Heart left ventricle (tissue), 16 donors: ENCODE data around the gene CDC42SE2. TPM values are rescaled to one million over a fixed set of nuclear protein-coding genes. Genes with fewer than 3 reads are reported as not detected.
A peak's percentile ranks its signal among the peaks of the same experiment; 100 is the strongest.

Source experiments
- ATAC-seq, 4 donors: fragments of 200-7000 bp; cut with Tn5 transposase; one replicate each; pipeline ENCODE4 v1.9.1; 2020 to 2022; ENCODE audit warnings: moderate library complexity in 4 of 4, mild to moderate bottlenecking in 3 of 4, moderate number of reproducible peaks in 1 of 4
- DNase-seq, 5 donors: peaks; one replicate each; pipeline ENCODE4 v3.0.0-alpha.2; 2020
- H3K27ac ChIP-seq, 12 donors: fragments of 200-600 bp; sonication (generic) in 4 of 12; one replicate each; pipeline versions ENCODE4 v1.5.0 to v1.8.0; 2016 to 2022; ENCODE audit warnings: mild to moderate bottlenecking in 2 of 12
- H3K27me3 ChIP-seq, 9 donors: fragments of 200-600 bp; sonication (generic) in 2 of 9; one replicate each; pipeline versions ENCODE4 v1.5.1 to v1.8.0; 2016 to 2022; ENCODE audit warnings: mild to moderate bottlenecking in 3 of 9
- H3K36me3 ChIP-seq, 9 donors: fragments of 200-600 bp; sonication (generic) in 2 of 9; one replicate each; pipeline versions ENCODE4 v1.5.0 to v1.8.0; 2018 to 2022; ENCODE audit warnings: mild to moderate bottlenecking in 2 of 9
- H3K4me1 ChIP-seq, 12 donors: fragments of 200-600 bp; sonication (generic) in 4 of 12; one replicate each; pipeline versions ENCODE4 v1.5.0 to v1.8.0; 2016 to 2022; ENCODE audit warnings: mild to moderate bottlenecking in 3 of 12
- H3K4me3 ChIP-seq, 12 donors: fragments of 200-600 bp; sonication (generic) in 4 of 12; one replicate each; pipeline versions ENCODE4 v1.5.0 to v1.8.0; 2017 to 2022; ENCODE audit warnings: mild to moderate bottlenecking in 9 of 12, moderate library complexity in 4 of 12
- H3K9me3 ChIP-seq, 12 donors: fragments of 200-600 bp; sonication (generic) in 4 of 12; one replicate each; pipeline versions ENCODE4 v1.5.0 to v1.8.0; 2016 to 2022; ENCODE audit warnings: mild to moderate bottlenecking in 1 of 12
- CTCF ChIP-seq, 12 donors: fragments of 200-600 bp; sonication (generic) in 4 of 12; IDR thresholded peaks; one replicate each; pipeline versions ENCODE4 v1.5.0 to v1.8.0; 2018 to 2022; ENCODE audit warnings: antibody characterized with exemption in 12 of 12, mild to moderate bottlenecking in 5 of 12
- POLR2A ChIP-seq, 2 donors: fragments of 450-650 bp; IDR thresholded peaks; one replicate each; pipeline ENCODE4 v1.6.1; 2017; ENCODE audit warnings: antibody characterized with exemption in 2 of 2, mild to moderate bottlenecking in 2 of 2, moderate library complexity in 2 of 2
- WGBS, 4 donors: extraction: QIAGEN DNeasy Blood & Tissue Kit in 2 of 4; methylation state at CpG; one replicate each; pipeline versions ENCODE4 v1.1.5 to v1.1.7; 2013 to 2018; 5-methylcytosine and 5-hydroxymethylcytosine counted together
- intact Hi-C, 10 donors: fragments of 100-400 bp; cut with DNase I; formaldehyde crosslinking; loops; one replicate each; pipeline versions ENCODE4 v1.11.1 to v1.14.2; 2022
- polyA plus RNA-seq, 2 donors: library from polyadenylated mRNA; stranded (reverse); fragments of 200-250 nt; gene quantifications; one replicate each; pipeline ENCODE4 v1.2.3, GENCODE V29; 2013
- total RNA-seq, 9 donors: library from RNA; depleted of rRNA in 2 of 9; stranded (reverse); fragments of >200 nt in 2 of 9; fragmentation: NEBNext Ultra II Directional in 3 of 9; extraction: Animal tissue kit (Norgen Biotek cat#: 25700) in 3 of 9; gene quantifications; one replicate each; pipeline versions ENCODE4 v1.1.0 to v1.2.4, GENCODE V29; 2016 to 2023
- donor health status: ischemic (EF 13 %, LVEDD 7.1; RV severe dilation, severe dysfunction).
- donor health status: healthy with polysubstance abuse.
- donor health status: DM: no; HTN: yes; CAD: no.
- donor health status: DM: no; HTN: no; CAD: no.
- donor health status: ischemic (EF 25% LVEDD 6.9; RV normal size, moderate dysfunction).
- donor health status: ischemic (EF 25% LVEDD 5.7; RV mildly dilated, moderate dysfunction).
- donor health status: healthy.
- donor health status: DM: yes; HTN: yes; CAD: no.
- donor health status: ischemic (EF 35%, LVEDD 5.7; RV mildly dilated, moderate dysfunction).
- donor health status: nonischemic (EF 11% LVEDD 7.7; RV severe dilation, severe dysfunction).
- donor health status: DM: yes; HTN: yes; CAD: no.
- donor health status: PGD.
- donor health status: ischemic (EF 29% LVEDD 5.4; RV normal size, mild dysfunction).
- donor health status: nonischemic (EF 23%, LVEDD 6.1; RV moderate dilation, normal function).

CDC42SE2 gene
- total and polyA plus RNA-seq, 11 donors, result 4.8 to 29.2 (median 12.4) TPM

GRCh38 chr5:131361677-131362315 lies 97.9 kb downstream of the CDC42SE2 start:
- DNase-seq, result no peak
- Histone ChIP-seq H3K9me3 (no peaks in the 10 kb centered on the region), H3K27ac (no peak overlapping the region), H3K27me3 (no peaks in the 10 kb centered on the region), H3K4me3 (no peak overlapping the region), H3K4me1 (peaks cover 0 to 37% (median 0%) of the 10 kb centered on the region in 12 donors), H3K36me3 (peaks cover 0 to 44% (median 10%) of the 10 kb centered on the region in 9 donors)
- ATAC-seq, result no peak
- no peak for TF ChIP-seq CTCF (IDR thresholded peaks at IDR 0.05)
- no peak for TF ChIP-seq POLR2A (IDR thresholded peaks at IDR 0.05)
- 89 to 94% (median 92%) methylated on average over 15 of the region's 15 CpGs for WGBS, 4 donors
- intact Hi-C loops, result no loop called here

GRCh38 chr5:131363811-131364506 lies 100.1 kb downstream of the CDC42SE2 start:
- ATAC-seq (no peak), DNase-seq (no peak)
- Histone ChIP-seq H3K4me1 (peaks cover 0 to 32% (median 0%) of the 10 kb centered on the region in 12 donors), H3K27me3 (no peaks in the 10 kb centered on the region), H3K9me3 (no peaks in the 10 kb centered on the region), H3K4me3 (no peak overlapping the region), H3K27ac (no peak overlapping the region), H3K36me3 (peaks cover 0 to 39% (median 10%) of the 10 kb centered on the region in 9 donors)
- WGBS, 4 donors, result 89 to 93% (median 90%) methylated on average over 6 of the region's 6 CpGs
- TF ChIP-seq POLR2A (IDR thresholded peaks at IDR 0.05), result no peak
- TF ChIP-seq CTCF (IDR thresholded peaks at IDR 0.05), result no peak
- intact Hi-C loops, result no loop called here

- H3K27ac ChIP-seq, result no peak overlapping the region
- DNase-seq, result no peak
- no peak overlapping the region for H3K4me3 ChIP-seq
- H3K9me3 ChIP-seq, result no peaks in the 10 kb centered on the region
- TF ChIP-seq CTCF (IDR thresholded peaks at IDR 0.05) (no peak), POLR2A (IDR thresholded peaks at IDR 0.05) (no peak)
- H3K27me3 ChIP-seq, result no peaks in the 10 kb centered on the region
- intact Hi-C loops, result no loop called here
- 74 to 88% (median 82%) methylated on average over 1 of the region's 1 CpG for WGBS, 4 donors
- ATAC-seq, result peak in 2 of 4 donors; percentile 34 to 61
- H3K36me3 ChIP-seq, result peaks cover 0 to 33% (median 5%) of the 10 kb centered on the region in 9 donors
- peaks cover 0 to 32% (median 0%) of the 10 kb centered on the region in 12 donors for H3K4me1 ChIP-seq
Observed at GRCh38 chr5:131364507-131365050, 100.7 kb downstream of the CDC42SE2 start.

DNA sequence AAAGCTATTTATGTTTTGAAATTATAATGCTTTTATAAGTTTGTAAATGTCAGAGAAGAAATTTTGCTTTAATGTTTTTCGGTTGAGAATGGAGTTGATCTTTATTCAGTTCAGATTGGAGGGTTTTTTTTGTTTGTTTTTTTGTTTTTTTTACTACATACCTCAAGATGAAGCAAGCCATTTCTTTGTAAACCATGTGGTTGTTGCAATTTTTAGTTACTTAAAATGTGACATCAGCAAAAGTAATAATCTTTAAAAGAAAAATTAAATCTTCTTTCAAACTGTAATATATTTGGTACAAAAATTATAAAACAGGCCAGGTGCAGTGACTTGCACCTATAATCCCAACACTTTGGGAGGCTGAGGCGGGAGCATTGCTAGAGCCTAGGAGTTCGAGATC lies 102.6 kb downstream of the CDC42SE2 start:
- WGBS, 4 donors, result 95 to 99% (median 98%) methylated on average over 3 of the region's 3 CpGs

More for the DNA sequence above, 102.6 kb downstream of the CDC42SE2 start:
- TF ChIP-seq CTCF (IDR thresholded peaks at IDR 0.05), result no peak
- TF ChIP-seq POLR2A (IDR thresholded peaks at IDR 0.05), result no peak
- Histone ChIP-seq H3K27ac (no peak overlapping the region), H3K27me3 (no peaks in the 10 kb centered on the region), H3K4me1 (peaks cover 0 to 38% (median 0%) of the 10 kb centered on the region in 12 donors), H3K36me3 (peaks cover 0 to 15% (median 0%) of the 10 kb centered on the region in 9 donors), H3K9me3 (no peaks in the 10 kb centered on the region), H3K4me3 (no peak overlapping the region)
- ATAC-seq (no peak), DNase-seq (no peak)
- intact Hi-C loops, result no loop called here
